Measurements from ENCODE around the gene PNPLA7. TPM values are rescaled to one million over a fixed set of nuclear protein-coding genes. Genes with fewer than 3 reads are reported as not detected.
"Not testable (repeated sequence)": the region's sequence is repeated elsewhere in the genome, so short reads cannot be mapped to it uniquely, and the experiment has no call there.

Gene PNPLA7
- total RNA-seq, 2 donors from 2014 or later, result 6.8 to 8.2 TPM

DNA sequence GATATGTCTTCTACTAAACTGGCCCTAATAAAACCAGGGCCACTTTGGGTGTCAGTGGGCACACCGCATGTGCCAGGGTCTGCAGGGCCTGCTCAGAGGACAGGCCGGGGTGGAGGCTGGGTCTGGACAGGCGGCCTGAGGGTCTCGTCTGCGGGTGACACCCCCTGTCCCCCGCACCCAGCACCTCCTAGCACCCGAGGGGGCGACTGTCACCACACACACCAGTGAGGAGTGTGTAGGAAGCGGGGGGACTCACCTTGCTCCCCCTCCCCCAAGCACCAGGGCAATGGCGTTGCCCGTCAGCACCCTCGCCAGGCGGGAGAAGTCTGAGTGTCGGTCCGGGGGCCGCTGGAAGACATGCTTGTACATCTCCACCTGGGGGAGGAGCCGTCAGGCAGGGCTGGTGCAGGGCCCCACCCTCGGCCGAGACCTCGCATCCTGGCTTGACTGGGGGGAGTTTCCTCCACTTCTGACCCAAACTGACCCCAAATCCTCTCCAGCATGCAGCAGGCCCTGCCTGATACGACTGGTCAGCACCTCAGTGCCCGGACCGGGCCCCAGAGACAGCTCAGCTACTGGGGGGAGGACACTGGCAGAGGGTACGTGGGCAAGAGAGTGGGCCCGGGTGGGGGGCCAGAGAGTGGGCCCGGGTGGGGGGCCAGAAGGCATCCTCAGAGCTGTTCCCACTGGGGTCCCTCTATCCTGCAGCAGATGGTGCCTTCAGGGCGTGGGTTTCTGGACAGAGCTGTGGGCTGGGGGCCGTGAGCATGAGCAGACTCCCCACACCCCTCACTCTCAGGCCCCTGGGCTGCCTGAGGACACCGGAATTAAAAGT lies 72.2 kb downstream of the PNPLA7 start:
- Mint-ChIP-seq H3K9me3 (peaks cover 12 to 13% of the 10 kb centered on the region in 2 donors), H3K27ac (no peak overlapping the region), H3K4me1 (ENCODE audit: low read depth) (peaks cover 5% of the 10 kb centered on the region), H3K4me3 (no peak overlapping the region), H3K27me3 (ENCODE audit: low read depth) (no peaks in the 10 kb centered on the region), H3K36me3 (ENCODE audit: insufficient read depth in 2 of 2) (peaks cover 14 to 20% of the 10 kb centered on the region in 2 donors)
- ATAC-seq (replicated peaks in 1 of 2) (no peak), DNase-seq (no peak)

DNA sequence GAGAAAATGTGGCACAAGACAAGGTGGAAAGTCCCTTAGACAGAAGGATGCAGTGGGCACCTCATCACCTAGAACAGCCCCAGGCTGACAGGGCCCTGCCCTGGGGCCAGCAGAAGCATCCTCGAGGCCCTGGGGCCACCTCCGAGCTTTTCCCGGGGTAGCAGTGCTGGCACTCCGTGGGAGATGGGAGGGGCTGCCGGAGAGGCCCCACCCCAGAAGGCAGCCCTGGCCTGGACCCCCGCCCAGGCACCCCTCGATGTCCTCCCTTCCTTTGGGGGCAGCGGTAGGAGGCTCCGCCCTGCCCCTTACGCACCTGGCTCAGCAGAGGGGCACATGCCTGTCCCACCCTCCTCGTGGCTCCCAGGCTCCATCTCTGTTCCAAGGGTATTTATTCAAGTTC lies 73.3 kb downstream of the PNPLA7 start:
- Mint-ChIP-seq H3K9me3 (peaks cover 13 to 14% of the 10 kb centered on the region in 2 donors), H3K4me1 (ENCODE audit: low read depth) (peaks cover under 1% of the 10 kb centered on the region), H3K27me3 (ENCODE audit: low read depth) (no peaks in the 10 kb centered on the region), H3K27ac (no peak overlapping the region), H3K36me3 (ENCODE audit: insufficient read depth in 2 of 2) (peaks cover 14 to 24% of the 10 kb centered on the region in 2 donors), H3K4me3 (no peak overlapping the region)
- ATAC-seq (replicated peaks in 1 of 2), result no peak
- no peak for DNase-seq

DNA sequence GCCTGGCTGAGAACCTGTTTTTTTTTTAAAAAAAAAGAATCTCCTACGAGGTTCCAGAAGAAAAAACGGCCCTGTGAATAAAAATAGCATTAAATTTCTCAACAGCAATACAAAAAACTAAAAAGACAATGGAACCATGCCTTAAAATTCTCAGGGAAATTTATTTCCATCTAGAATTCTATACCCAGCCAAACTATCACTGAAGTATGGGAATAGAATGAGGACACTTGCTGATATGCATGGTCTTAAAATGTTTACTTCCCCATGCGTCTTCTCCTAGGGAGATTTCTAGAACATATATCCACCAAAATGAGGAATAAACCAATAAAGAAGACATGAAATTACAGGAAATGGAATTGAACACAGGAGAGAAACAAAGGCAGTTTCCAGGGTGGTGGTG lies 74.5 kb downstream of the PNPLA7 start:
- Mint-ChIP-seq H3K27me3 (ENCODE audit: low read depth) (peaks cover 3% of the 10 kb centered on the region), H3K4me1 (ENCODE audit: low read depth) (peaks cover 4% of the 10 kb centered on the region), H3K9me3 (peaks cover 13 to 14% of the 10 kb centered on the region in 2 donors), H3K4me3 (no peak overlapping the region), H3K27ac (no peak overlapping the region), H3K36me3 (ENCODE audit: insufficient read depth in 2 of 2) (peaks cover 14 to 24% of the 10 kb centered on the region in 2 donors)
- no peak for ATAC-seq (replicated peaks in 1 of 2)
- no peak for DNase-seq

DNA sequence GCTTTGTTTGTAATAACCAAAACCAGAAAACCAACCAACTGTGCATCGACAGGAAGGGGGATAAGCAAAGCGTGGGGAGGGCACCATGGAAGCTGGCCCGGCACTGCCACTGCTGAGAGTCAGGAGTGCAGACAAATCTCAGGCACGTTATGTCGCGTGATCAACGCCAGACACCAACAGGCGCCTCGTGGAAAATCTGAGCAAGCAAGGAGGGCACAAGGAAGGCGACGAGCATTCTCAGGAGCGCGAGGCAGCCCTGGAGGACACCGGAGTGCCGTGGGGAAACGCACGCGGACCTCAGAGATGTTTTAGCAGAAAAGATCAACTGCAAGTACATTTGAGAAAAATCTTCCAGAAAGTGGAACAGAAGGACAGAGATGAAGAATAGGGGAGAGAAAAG lies 75.9 kb downstream of the PNPLA7 start:
- no peak for DNase-seq
- ATAC-seq (replicated peaks in 1 of 2), result no peak
- H3K4me1 Mint-ChIP-seq (ENCODE audit: low read depth), result peaks cover 6% of the 10 kb centered on the region
- no peak overlapping the region for H3K27ac Mint-ChIP-seq
- H3K27me3 Mint-ChIP-seq (ENCODE audit: low read depth), result peaks cover 11% of the 10 kb centered on the region
- H3K9me3 Mint-ChIP-seq, result peaks cover 13 to 14% of the 10 kb centered on the region in 2 donors
- H3K36me3 Mint-ChIP-seq (ENCODE audit: insufficient read depth in 2 of 2), result peaks cover 14 to 24% of the 10 kb centered on the region in 2 donors
- no peak overlapping the region for H3K4me3 Mint-ChIP-seq

DNA sequence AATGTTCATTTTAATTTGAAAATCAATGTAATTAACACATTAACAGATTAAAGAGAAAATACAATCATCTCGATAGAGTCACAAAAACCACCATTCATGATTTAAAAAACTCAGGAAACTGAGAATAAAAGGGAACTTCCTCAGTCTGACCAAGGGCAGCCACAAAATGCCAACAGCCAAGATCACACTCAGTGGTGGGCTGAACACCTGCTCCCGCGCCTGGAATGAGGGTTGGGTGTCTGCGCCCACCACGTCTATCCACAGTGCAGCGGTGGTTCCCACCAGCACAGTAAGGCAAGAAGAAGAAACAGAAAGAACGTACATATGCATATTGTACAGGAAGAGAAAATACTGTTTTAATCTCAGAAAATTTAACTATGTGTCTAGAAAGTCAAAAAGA lies 79.4 kb downstream of the PNPLA7 start:
- no peak for ATAC-seq (replicated peaks in 1 of 2)
- peaks cover 14% of the 10 kb centered on the region for H3K27me3 Mint-ChIP-seq (ENCODE audit: low read depth)
- no peak for DNase-seq
- peaks cover 9 to 19% of the 10 kb centered on the region in 2 donors for H3K36me3 Mint-ChIP-seq (ENCODE audit: insufficient read depth in 2 of 2)
- H3K9me3 Mint-ChIP-seq, result peaks cover 7 to 9% of the 10 kb centered on the region in 2 donors
- peaks cover 6% of the 10 kb centered on the region for H3K4me1 Mint-ChIP-seq (ENCODE audit: low read depth)
- H3K27ac Mint-ChIP-seq, result no peak overlapping the region
- no peak overlapping the region for H3K4me3 Mint-ChIP-seq

DNA sequence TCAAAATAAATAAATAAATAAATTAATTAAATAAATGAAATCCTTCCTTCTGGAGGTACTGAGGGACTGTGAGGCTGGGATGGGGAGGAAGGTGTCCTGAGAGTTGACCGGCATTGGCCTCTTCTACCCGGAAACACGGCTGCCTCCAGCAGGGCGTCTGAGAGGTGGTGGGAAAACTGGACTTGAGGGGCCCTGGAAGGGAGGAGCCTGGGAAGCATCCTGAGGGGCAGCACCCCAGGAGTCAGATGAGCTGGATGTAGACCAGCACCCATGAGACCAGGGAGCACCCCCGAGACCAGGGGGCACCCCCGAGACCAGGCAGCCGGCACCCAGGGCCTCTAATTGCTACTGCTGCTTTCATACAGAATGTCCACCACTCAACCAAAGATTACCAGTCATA lies 82.3 kb downstream of the PNPLA7 start:
- no peak for DNase-seq
- ATAC-seq (replicated peaks in 1 of 2), result no peak
- Mint-ChIP-seq H3K9me3 (peaks cover 0 to 2% of the 10 kb centered on the region in 2 donors), H3K27me3 (ENCODE audit: low read depth) (peaks cover 14% of the 10 kb centered on the region), H3K36me3 (ENCODE audit: insufficient read depth in 2 of 2) (peaks cover 0 to 3% of the 10 kb centered on the region in 2 donors), H3K4me1 (ENCODE audit: low read depth) (peaks cover 6% of the 10 kb centered on the region), H3K4me3 (no peak overlapping the region), H3K27ac (no peak overlapping the region)

DNA sequence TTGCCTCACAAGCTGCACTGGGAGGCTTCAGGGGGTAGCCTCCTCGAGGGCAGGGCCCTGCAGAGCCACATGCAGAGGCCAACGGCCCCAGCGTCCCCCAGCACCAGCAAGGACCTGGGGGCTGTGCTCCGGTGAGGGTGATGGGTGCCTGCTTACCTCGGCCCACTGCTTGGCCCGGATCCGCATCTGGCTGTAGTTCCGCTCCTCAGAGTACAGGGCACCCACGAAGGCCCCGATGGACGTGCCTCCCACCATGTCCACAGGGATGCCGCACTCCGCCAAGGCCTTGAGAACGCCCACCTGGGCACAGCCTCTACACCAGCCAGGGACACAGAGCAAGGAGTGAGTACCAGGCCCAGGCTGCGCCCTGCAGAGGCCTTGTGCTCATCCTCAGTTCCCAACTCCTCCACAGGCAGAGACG lies 83.0 kb downstream of the PNPLA7 start:
- Mint-ChIP-seq H3K27ac (no peak overlapping the region), H3K9me3 (no peaks in the 10 kb centered on the region), H3K4me3 (no peak overlapping the region), H3K4me1 (ENCODE audit: low read depth) (peaks cover 6% of the 10 kb centered on the region), H3K36me3 (ENCODE audit: insufficient read depth in 2 of 2) (no peaks in the 10 kb centered on the region), H3K27me3 (ENCODE audit: low read depth) (peaks cover 14% of the 10 kb centered on the region)
- DNase-seq (no peak), ATAC-seq (replicated peaks in 1 of 2) (no peak)

DNA sequence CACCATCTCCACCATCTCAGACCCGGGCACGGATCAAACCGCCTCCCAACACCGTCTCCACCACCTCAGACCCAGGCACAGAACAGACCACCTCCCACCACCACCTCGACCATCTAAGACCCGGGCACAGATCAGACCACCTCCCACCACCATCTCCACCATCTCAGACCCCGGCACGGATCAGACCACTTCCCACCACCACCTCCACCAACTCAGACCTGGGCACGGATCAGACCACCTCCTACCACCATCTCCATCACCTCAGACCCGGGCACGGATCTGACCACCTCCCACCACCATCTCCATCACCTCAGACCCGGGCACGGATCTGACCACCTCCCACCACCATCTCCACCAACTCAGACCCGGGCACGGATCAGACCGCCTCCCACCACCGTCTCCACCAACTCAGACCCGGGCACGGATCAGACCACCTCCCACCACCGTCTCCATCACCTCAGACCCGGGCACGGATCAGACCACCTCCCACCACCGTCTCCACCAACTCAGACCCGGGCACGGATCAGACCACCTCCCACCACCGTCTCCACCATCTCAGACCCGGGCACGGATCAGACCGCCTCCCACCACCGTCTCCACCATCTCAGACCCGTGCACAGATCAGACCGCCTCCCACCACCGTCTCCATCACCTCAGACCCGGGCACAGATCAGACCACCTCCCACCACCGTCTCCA lies 83.7 kb downstream of the PNPLA7 start:
- peaks cover 14% of the 10 kb centered on the region for H3K27me3 Mint-ChIP-seq (ENCODE audit: low read depth)
- DNase-seq; ATAC-seq (replicated peaks in 1 of 2); H3K9me3 Mint-ChIP-seq; H3K4me1 Mint-ChIP-seq (ENCODE audit: low read depth); H3K27ac Mint-ChIP-seq; H3K36me3 Mint-ChIP-seq (ENCODE audit: insufficient read depth in 2 of 2); H3K4me3 Mint-ChIP-seq: not testable (repeated sequence)

DNA sequence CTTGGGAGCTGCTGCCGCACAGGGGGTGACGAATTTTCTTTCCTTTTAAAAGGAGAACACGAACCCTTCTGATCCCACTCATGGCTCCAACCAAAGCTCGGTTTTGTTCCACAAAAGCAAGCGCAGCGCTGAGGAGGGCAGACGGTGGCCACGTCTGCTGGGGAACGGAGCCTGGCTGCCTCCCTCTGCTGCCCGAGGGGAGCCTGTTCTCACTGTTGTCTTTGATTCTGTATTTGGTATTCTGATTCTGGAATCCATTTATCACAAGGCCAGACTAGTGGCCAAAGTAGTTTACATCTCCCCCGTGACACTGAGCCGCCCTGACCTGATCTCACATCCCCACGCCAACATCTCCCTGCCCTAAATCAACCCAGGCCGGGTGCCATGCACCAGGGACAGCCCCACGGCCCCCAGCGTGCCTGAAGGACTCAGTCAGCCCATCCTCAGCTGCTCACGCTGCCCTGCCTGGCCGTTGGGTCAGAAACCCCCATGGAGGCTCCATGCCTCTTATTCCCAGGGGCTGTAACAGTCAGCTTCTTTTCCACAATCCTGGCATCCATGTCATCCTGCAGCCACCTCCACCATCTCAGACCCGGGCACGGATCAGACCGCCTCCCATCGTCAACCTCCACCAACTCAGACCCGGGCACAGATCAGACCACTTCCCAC lies 84.3 kb downstream of the PNPLA7 start:
- Mint-ChIP-seq H3K27me3 (ENCODE audit: low read depth) (peaks cover 13% of the 10 kb centered on the region), H3K9me3 (no peaks in the 10 kb centered on the region), H3K27ac (no peak overlapping the region), H3K36me3 (ENCODE audit: insufficient read depth in 2 of 2) (no peaks in the 10 kb centered on the region), H3K4me3 (no peak overlapping the region), H3K4me1 (ENCODE audit: low read depth) (peaks cover 8% of the 10 kb centered on the region)
- no peak for ATAC-seq (replicated peaks in 1 of 2)
- no peak for DNase-seq

DNA sequence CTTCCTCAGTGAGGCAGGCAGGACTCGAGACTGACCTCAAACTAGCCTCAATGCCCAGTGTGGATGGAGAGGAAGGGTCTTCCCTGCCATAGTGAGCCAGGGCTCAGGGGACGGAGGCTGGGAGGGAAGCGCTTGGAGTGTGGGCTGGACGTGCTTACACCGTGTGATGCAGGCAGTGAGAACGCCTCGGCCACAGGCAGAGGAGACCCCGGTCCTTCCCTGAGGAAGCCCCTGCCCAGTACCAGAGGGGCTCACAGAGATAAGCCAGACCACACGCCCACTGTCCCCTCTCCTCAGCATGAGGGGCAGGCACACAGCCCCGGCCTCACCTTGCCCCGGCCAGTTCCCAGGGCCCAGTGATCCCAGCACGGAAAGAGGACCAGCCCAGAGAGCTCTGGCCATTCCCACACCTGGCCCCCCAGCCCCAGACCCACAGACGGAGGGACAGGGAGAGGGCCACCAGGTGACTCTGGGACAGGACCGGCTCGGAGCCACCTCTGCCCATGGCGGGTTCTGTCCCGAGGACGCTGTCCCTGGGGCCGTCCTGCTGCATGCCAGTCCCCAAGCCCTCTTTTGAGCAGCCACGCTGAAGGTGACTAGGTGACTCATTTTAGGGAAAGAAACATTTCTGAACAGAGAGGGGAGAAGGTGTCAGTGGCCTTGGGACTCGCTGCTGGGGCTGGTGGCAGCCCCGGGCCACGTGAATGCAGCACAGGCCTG lies 85.0 kb downstream of the PNPLA7 start:
- Mint-ChIP-seq H3K4me3 (no peak overlapping the region), H3K36me3 (ENCODE audit: insufficient read depth in 2 of 2) (no peaks in the 10 kb centered on the region), H3K4me1 (ENCODE audit: low read depth) (peaks cover 4% of the 10 kb centered on the region), H3K27ac (no peak overlapping the region), H3K27me3 (ENCODE audit: low read depth) (peaks cover 8% of the 10 kb centered on the region), H3K9me3 (no peaks in the 10 kb centered on the region)
- ATAC-seq (replicated peaks in 1 of 2) (no peak), DNase-seq (no peak)

DNA sequence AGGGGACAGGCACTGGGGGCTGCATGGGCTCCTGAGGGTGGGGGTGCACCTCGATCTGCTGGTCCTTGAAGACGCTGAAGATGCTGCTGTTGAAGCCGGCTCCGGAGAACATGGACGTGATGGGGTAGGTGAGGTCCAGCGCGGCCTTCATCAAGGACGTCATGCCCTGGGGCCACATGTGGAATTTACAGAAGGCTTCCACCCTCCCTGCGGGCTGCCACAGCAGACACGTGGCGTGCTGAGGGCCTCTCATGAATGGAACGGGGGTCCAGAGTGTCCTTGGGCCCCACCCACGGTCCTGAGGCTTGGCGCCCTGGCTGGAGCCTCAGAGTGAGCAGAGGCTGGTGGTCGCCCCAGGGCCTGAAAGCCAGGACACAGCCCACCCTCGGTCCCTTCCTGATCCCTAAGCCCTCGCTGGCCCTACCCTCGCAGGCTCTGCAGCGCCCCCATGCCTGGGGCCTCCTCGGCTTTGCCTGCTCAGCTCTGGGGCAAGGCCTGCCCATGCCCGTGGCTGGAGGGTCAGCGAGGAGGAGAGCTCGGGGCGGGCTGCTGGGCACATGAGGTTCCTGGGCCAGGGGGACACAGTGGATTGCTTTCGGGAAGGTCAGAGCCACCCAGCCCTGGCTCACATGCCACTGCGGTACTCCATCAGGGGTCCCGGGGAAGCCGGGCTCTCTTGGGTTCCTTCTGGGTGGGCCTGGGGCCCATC lies 85.8 kb downstream of the PNPLA7 start:
- DNase-seq (no peak), ATAC-seq (replicated peaks in 1 of 2) (no peak)
- Mint-ChIP-seq H3K4me3 (no peak overlapping the region), H3K36me3 (ENCODE audit: insufficient read depth in 2 of 2) (no peaks in the 10 kb centered on the region), H3K27me3 (ENCODE audit: low read depth) (peaks cover 5% of the 10 kb centered on the region), H3K9me3 (no peaks in the 10 kb centered on the region), H3K27ac (no peak overlapping the region), H3K4me1 (ENCODE audit: low read depth) (peaks cover 10% of the 10 kb centered on the region)

DNA sequence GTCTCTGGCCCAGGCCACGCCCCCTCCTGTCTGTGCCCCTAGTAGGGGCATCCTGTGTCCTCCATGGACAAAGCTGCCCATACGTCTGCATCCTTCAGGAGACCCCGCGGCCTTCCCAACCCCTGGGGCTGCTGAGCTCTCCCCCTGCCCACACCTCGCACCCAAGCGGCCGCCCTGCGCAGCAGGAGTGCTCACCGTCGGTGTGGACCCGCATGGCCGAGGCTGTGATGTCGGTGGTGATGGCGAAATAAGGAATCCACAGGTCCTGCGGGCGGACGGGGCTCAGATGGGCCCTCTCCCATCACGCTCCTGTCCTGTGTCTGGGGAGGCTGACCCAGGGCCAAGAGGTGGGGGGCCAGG lies 86.3 kb downstream of the PNPLA7 start:
- no peaks in the 10 kb centered on the region for H3K36me3 Mint-ChIP-seq (ENCODE audit: insufficient read depth in 2 of 2)
- no peaks in the 10 kb centered on the region for H3K27me3 Mint-ChIP-seq (ENCODE audit: low read depth)
- no peaks in the 10 kb centered on the region for H3K9me3 Mint-ChIP-seq
- DNase-seq (no peak), ATAC-seq (replicated peaks in 1 of 2) (no peak)
- peak overlapping the region in 1 of 2 donors; percentile 34 for H3K4me3 Mint-ChIP-seq
- no peak overlapping the region for H3K27ac Mint-ChIP-seq
- H3K4me1 Mint-ChIP-seq (ENCODE audit: low read depth), result peaks cover 11% of the 10 kb centered on the region
